ENCODE data around the gene AHNAK2. TPM values are rescaled to one million over a fixed set of nuclear protein-coding genes. Genes with fewer than 3 reads are reported as not detected.
"Not testable (repeated sequence)": the region's sequence is repeated elsewhere in the genome, so short reads cannot be mapped to it uniquely, and the experiment has no call there.

Gene AHNAK2
- polyA plus RNA-seq, 4 donors = 1.3 to 2.1 (median 1.8) TPM

GRCh38 chr14:104891121-104891551 lies 87.0 kb downstream of the AHNAK2 start:
- DNase-seq (ENCODE audit: low read depth in 4 of 4, low spot score in 3 of 4) = no peak

GRCh38 chr14:104890292-104890691 lies 87.9 kb downstream of the AHNAK2 start:
- not testable (repeated sequence) for DNase-seq (ENCODE audit: low read depth in 4 of 4, low spot score in 3 of 4)

- no peak for DNase-seq (ENCODE audit: low read depth in 4 of 4, low spot score in 3 of 4)
Measured at GRCh38 chr14:104889375-104889757, 88.8 kb downstream of the AHNAK2 start.

- no peak for DNase-seq (ENCODE audit: low read depth in 4 of 4, low spot score in 3 of 4)
Measured at GRCh38 chr14:104888489-104889374, 89.4 kb downstream of the AHNAK2 start.

- DNase-seq (ENCODE audit: low read depth in 4 of 4, low spot score in 3 of 4) = no peak
Measured at GRCh38 chr14:104887623-104888488, 90.3 kb downstream of the AHNAK2 start.

Other genes starting within 250 kb of the AHNAK2 start
- 100 to 1,000 TPM in 1 of 4 donors, 10 to 100 TPM in 3; 49.7 to 103 (median 58.3) TPM for gene SIVA1, start 225.2 kb downstream of the AHNAK2 start, polyA plus RNA-seq (ENCODE audit: insufficient read length in 4 of 4)
- 100 to 1,000 TPM; 108 to 135 (median 113) TPM for gene AKT1, start 182.6 kb downstream of the AHNAK2 start, polyA plus RNA-seq (ENCODE audit: insufficient read length in 4 of 4)
- 1 to 10 TPM; 4.3 to 5.4 (median 4.8) TPM for gene ZBTB42, start 177.3 kb downstream of the AHNAK2 start, polyA plus RNA-seq (ENCODE audit: insufficient read length in 4 of 4)
- 10 to 100 TPM; 10.9 to 16.3 (median 13.5) TPM for gene CEP170B, start 113.1 kb downstream of the AHNAK2 start, polyA plus RNA-seq (ENCODE audit: insufficient read length in 4 of 4)
- 1 to 10 TPM; 1.7 to 4.3 (median 3.6) TPM for gene PLD4, start 53.5 kb downstream of the AHNAK2 start, polyA plus RNA-seq (ENCODE audit: insufficient read length in 4 of 4)
- gene CLBA1, start 7.4 kb upstream of the AHNAK2 start, polyA plus RNA-seq (ENCODE audit: insufficient read length in 4 of 4) = 10 to 100 TPM; 22.6 to 30.7 (median 25.1) TPM
- gene CDCA4, start 42.7 kb upstream of the AHNAK2 start, polyA plus RNA-seq (ENCODE audit: insufficient read length in 4 of 4) = 10 to 100 TPM; 18.3 to 22.4 (median 21.1) TPM
- gene GPR132, start 87.1 kb upstream of the AHNAK2 start, polyA plus RNA-seq (ENCODE audit: insufficient read length in 4 of 4) = under 1 TPM; 0.39 to 0.70 (median 0.49) TPM
- gene JAG2, start 190.4 kb upstream of the AHNAK2 start, polyA plus RNA-seq (ENCODE audit: insufficient read length in 4 of 4) = 10 to 100 TPM in 1 of 4 donors, 1 to 10 TPM in 3; 7.3 to 11.7 (median 9.5) TPM
- gene NUDT14, start 202.9 kb upstream of the AHNAK2 start, polyA plus RNA-seq (ENCODE audit: insufficient read length in 4 of 4) = 10 to 100 TPM; 25.9 to 35.2 (median 27.0) TPM